HL-60 (cell line): ENCODE measurements around the gene NPR3.

Experiments used
- DNase-seq, 2 experiments: peaks; one replicate each; pipeline ENCODE4 v3.0.0-alpha.2; 2010 to 2020; ENCODE audit warnings: low read depth in 1 of 2, low spot score in 1 of 2
- H3K27ac ChIP-seq: fragments of 250-450 bp; sonication (Bioruptor Pico); replicated peaks from 2 replicates; pipeline ENCODE4 v1.5.1; 2020; ENCODE audit warnings: mild to moderate bottlenecking, moderate library complexity
- H3K27me3 ChIP-seq: fragments of 250-450 bp; sonication (Bioruptor Pico); 2 replicates; pipeline ENCODE4 v1.5.1; 2021; ENCODE audit warnings: mild to moderate bottlenecking, moderate library complexity; ENCODE audit not compliant: insufficient read depth, poor library complexity, severe bottlenecking
- H3K4me3 ChIP-seq: replicated peaks from 2 replicates; pipeline ENCODE4 v1.5.1; 2011; ENCODE audit warnings: mild to moderate bottlenecking, control low read depth, low read length; ENCODE audit not compliant: insufficient read depth
- GABPA ChIP-seq: IDR thresholded peaks from 2 replicates; pipeline ENCODE4 v1.6.1; 2012; ENCODE audit warnings: low read depth
- POLR2AphosphoS5 ChIP-seq: IDR thresholded peaks from 2 replicates; pipeline ENCODE4 v1.6.1; 2012; ENCODE audit warnings: low read depth
- SPI1 ChIP-seq: IDR thresholded peaks from 2 replicates; pipeline ENCODE4 v1.6.1; 2012; ENCODE audit warnings: low read depth, mild to moderate bottlenecking, borderline replicate concordance
- TF ChIP-seq, protein P1 (sequence below): IDR thresholded peaks from 2 replicates; pipeline ENCODE4 v1.6.1; 2012; ENCODE audit warnings: low read depth; ENCODE audit not compliant: insufficient replicate concordance
- TF ChIP-seq, protein P2 (sequence below): IDR thresholded peaks from one replicate; pipeline ENCODE4 v1.5.1; 2011; ENCODE audit warnings: low read length, control low read depth, inconsistent platforms; ENCODE audit not compliant: insufficient read depth

Gene NPR3

DNA sequence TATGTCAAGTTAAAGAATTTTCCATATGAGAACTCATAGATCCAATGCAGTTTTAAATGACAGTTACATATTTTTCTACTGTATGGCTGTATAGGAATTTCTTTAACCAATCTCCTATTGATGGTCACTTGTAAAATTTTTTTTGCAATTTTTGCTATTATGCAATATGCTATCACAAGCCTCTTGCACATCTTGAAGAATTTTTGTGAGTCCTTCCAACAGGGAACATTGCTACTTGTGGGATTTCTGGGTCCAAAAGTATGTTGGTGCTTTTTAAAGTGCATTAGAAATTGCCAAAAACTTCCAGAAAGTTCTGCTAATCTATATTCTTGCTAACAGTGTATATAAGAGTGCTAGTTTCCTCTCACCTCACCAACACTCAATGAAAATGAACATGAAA is 65.1 kb downstream of the NPR3 start:
- no peak for DNase-seq
- Histone ChIP-seq H3K27ac (no peak overlapping the region), H3K27me3 (no peaks in the 10 kb centered on the region), H3K4me3 (no peak overlapping the region)
- no peak for TF ChIP-seq POLR2AphosphoS5
- TF ChIP-seq, protein P1, sequence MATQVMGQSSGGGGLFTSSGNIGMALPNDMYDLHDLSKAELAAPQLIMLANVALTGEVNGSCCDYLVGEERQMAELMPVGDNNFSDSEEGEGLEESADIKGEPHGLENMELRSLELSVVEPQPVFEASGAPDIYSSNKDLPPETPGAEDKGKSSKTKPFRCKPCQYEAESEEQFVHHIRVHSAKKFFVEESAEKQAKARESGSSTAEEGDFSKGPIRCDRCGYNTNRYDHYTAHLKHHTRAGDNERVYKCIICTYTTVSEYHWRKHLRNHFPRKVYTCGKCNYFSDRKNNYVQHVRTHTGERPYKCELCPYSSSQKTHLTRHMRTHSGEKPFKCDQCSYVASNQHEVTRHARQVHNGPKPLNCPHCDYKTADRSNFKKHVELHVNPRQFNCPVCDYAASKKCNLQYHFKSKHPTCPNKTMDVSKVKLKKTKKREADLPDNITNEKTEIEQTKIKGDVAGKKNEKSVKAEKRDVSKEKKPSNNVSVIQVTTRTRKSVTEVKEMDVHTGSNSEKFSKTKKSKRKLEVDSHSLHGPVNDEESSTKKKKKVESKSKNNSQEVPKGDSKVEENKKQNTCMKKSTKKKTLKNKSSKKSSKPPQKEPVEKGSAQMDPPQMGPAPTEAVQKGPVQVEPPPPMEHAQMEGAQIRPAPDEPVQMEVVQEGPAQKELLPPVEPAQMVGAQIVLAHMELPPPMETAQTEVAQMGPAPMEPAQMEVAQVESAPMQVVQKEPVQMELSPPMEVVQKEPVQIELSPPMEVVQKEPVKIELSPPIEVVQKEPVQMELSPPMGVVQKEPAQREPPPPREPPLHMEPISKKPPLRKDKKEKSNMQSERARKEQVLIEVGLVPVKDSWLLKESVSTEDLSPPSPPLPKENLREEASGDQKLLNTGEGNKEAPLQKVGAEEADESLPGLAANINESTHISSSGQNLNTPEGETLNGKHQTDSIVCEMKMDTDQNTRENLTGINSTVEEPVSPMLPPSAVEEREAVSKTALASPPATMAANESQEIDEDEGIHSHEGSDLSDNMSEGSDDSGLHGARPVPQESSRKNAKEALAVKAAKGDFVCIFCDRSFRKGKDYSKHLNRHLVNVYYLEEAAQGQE: no peak
- no peak for TF ChIP-seq GABPA
- TF ChIP-seq, protein P2, sequence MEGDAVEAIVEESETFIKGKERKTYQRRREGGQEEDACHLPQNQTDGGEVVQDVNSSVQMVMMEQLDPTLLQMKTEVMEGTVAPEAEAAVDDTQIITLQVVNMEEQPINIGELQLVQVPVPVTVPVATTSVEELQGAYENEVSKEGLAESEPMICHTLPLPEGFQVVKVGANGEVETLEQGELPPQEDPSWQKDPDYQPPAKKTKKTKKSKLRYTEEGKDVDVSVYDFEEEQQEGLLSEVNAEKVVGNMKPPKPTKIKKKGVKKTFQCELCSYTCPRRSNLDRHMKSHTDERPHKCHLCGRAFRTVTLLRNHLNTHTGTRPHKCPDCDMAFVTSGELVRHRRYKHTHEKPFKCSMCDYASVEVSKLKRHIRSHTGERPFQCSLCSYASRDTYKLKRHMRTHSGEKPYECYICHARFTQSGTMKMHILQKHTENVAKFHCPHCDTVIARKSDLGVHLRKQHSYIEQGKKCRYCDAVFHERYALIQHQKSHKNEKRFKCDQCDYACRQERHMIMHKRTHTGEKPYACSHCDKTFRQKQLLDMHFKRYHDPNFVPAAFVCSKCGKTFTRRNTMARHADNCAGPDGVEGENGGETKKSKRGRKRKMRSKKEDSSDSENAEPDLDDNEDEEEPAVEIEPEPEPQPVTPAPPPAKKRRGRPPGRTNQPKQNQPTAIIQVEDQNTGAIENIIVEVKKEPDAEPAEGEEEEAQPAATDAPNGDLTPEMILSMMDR: no peak
- no peak for TF ChIP-seq SPI1

DNA sequence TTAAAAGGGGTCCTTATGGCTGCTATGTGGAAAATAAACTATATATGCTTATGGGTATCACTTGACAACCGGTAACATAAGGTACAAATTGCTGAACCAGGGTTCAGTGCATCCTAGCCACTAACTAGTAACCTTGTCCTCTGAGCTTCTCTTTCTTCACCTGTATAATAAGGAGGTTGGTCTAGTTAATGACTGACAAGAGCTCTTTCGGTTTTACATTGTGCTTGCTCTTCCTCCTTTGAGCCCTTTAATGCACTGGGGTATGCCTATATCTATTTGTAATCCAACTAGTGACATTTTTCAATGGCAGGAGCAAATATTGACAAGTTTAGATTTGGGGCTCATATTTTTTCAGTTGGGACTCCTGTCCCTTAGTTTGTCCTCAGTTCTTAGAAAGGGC is 66.1 kb downstream of the NPR3 start:
- TF ChIP-seq, protein P2: no peak
- no peak for TF ChIP-seq SPI1
- no peak for TF ChIP-seq POLR2AphosphoS5
- TF ChIP-seq GABPA: no peak
- TF ChIP-seq, protein P1: no peak
- H3K27ac ChIP-seq: no peak overlapping the region
- H3K4me3 ChIP-seq: no peak overlapping the region
- H3K27me3 ChIP-seq: no peaks in the 10 kb centered on the region
- DNase-seq: no peak

DNA sequence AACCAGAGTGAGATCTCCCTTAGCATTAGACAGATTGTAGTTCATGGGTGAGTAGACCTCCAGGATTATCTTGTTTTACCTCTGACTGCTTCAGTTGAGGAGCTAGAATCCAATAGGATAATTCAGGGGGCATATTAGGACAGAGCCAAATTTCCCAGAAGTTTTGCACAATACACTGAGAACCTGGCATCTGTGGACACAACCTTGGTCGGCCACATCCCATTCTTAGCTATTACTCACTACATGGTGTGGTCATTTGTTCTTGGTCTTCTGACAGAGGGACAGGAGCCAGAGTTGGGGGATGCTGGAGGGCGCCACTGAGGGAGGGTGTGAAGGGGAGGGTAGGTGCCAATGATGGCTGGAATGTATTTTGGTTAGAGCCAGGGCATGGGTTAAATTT is 66.6 kb downstream of the NPR3 start:
- no peaks in the 10 kb centered on the region for H3K27me3 ChIP-seq
- DNase-seq: no peak
- no peak overlapping the region for H3K27ac ChIP-seq
- H3K4me3 ChIP-seq: no peak overlapping the region
- TF ChIP-seq, protein P2: no peak
- TF ChIP-seq GABPA (no peak), SPI1 (no peak)
- TF ChIP-seq, protein P1: no peak
